ENCODE data around the gene LMTK2.

GRCh38 chr7:98097042-98097645 is 9.5 kb upstream of the LMTK2 start:
- TF ChIP-seq, protein P1, sequence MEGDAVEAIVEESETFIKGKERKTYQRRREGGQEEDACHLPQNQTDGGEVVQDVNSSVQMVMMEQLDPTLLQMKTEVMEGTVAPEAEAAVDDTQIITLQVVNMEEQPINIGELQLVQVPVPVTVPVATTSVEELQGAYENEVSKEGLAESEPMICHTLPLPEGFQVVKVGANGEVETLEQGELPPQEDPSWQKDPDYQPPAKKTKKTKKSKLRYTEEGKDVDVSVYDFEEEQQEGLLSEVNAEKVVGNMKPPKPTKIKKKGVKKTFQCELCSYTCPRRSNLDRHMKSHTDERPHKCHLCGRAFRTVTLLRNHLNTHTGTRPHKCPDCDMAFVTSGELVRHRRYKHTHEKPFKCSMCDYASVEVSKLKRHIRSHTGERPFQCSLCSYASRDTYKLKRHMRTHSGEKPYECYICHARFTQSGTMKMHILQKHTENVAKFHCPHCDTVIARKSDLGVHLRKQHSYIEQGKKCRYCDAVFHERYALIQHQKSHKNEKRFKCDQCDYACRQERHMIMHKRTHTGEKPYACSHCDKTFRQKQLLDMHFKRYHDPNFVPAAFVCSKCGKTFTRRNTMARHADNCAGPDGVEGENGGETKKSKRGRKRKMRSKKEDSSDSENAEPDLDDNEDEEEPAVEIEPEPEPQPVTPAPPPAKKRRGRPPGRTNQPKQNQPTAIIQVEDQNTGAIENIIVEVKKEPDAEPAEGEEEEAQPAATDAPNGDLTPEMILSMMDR (conservative IDR thresholded peaks at IDR 0.05), result no peak
- no peak for TF ChIP-seq EZH2 (IDR thresholded peaks at IDR 0.05; ENCODE audit: low read depth)

Measured in PC-9 (cell line).